Erythroblast (primary cell): ENCODE measurements around the gene ATP11C.

Experiments used
- GATA1 ChIP-seq: IDR thresholded peaks from 2 replicates; pipeline ENCODE4 v1.6.1; 2011; ENCODE audit warnings: low read depth, mild to moderate bottlenecking, control low read depth, low read length, moderate library complexity
- POLR2A ChIP-seq: IDR thresholded peaks from 2 replicates; pipeline ENCODE4 v1.6.1; 2011; ENCODE audit warnings: mild to moderate bottlenecking, low read length

DNA sequence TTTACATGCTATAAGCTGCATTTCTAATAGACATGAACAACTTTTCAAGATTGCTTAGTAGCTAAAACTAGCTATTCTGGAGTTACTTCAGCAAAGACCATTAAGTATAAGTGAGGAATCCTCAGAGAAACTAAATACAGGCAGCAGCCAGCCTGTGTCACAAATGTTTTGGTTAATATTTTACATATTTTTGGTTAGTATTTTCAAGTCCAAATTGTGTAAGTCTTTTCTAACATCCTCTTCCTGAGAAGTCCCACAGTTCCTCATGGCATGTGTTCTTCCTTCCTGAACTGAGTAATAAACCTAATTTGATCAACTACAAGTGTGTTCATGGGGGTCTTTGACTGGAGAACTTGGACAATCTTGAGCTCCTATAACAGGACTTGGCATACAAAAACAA is 182.5 kb downstream of the ATP11C start:
- TF ChIP-seq POLR2A (no peak), GATA1 (no peak)
